K562 (cell line): ENCODE data around the gene CCND3. TPM values are rescaled to one million over a fixed set of nuclear protein-coding genes. Genes with fewer than 3 reads are reported as not detected.

Experiments
- CREM ChIP-seq: IDR thresholded peaks from 2 replicates; pipeline ENCODE4 v1.6.1; 2014; ENCODE audit warnings: antibody characterized with exemption, low read depth
- FOXA1 ChIP-seq: fragments of 450-650 bp; IDR thresholded peaks from 2 replicates; pipeline ENCODE4 v1.6.1; 2016; ENCODE audit warnings: mild to moderate bottlenecking, borderline replicate concordance
- HNRNPK ChIP-seq: fragments of 200-400 bp; formaldehyde crosslinking; IDR thresholded peaks from one replicate; pipeline ENCODE4 v1.6.1; 2018; ENCODE audit warnings: mild to moderate bottlenecking, low read depth, low read length; ENCODE audit not compliant: poor library complexity, severe bottlenecking
- MTA3 ChIP-seq: fragments of 450-650 bp; formaldehyde crosslinking; IDR thresholded peaks from 2 replicates; pipeline ENCODE4 v1.6.1; 2017; ENCODE audit warnings: mild to moderate bottlenecking, borderline replicate concordance
- NFE2L1 ChIP-seq: fragments of 450-650 bp; IDR thresholded peaks from 2 replicates; pipeline ENCODE4 v1.6.1; 2016; ENCODE audit warnings: missing genetic modification characterization, low read depth, mild to moderate bottlenecking, missing compliant biosample characterization, moderate library complexity, borderline replicate concordance
- RBFOX2 ChIP-seq: fragments of 200-400 bp; formaldehyde crosslinking; IDR thresholded peaks from 2 replicates; pipeline ENCODE4 v1.6.1; 2017; ENCODE audit warnings: low read depth, mild to moderate bottlenecking, low read length, moderate library complexity
- RBM34 ChIP-seq: fragments of 200-400 bp; formaldehyde crosslinking; IDR thresholded peaks from 2 replicates; pipeline ENCODE4 v1.6.1; 2018; ENCODE audit warnings: low read length, borderline replicate concordance; ENCODE audit not compliant: insufficient read depth
- SETDB1 ChIP-seq: IDR thresholded peaks from one replicate; pipeline ENCODE4 v1.6.1; 2012; ENCODE audit warnings: low read length, control low read depth, inconsistent platforms
- TRIM28 ChIP-seq: fragments of 450-650 bp; IDR thresholded peaks from 2 replicates; pipeline ENCODE4 v1.6.1; 2017
- ZBTB49 ChIP-seq: sonication (generic); formaldehyde crosslinking; IDR thresholded peaks from 2 replicates; pipeline ENCODE4 v1.8.0; 2022; ENCODE audit warnings: missing genetic modification reagents, mild to moderate bottlenecking, borderline replicate concordance
- ZFP30 ChIP-seq: fragments of 250-450 bp; sonication (Bioruptor Pico); IDR thresholded peaks from 2 replicates; pipeline ENCODE4 v1.8.0; 2022; ENCODE audit warnings: moderate library complexity, mild to moderate bottlenecking, inconsistent platforms, borderline replicate concordance
- ZKSCAN3 ChIP-seq: fragments of 250-450 bp; sonication (Bioruptor Pico); IDR thresholded peaks from 2 replicates; pipeline ENCODE4 v1.4.0; 2020
- ZNF165 ChIP-seq: fragments of 250-450 bp; sonication (Bioruptor Pico); IDR thresholded peaks from 2 replicates; pipeline ENCODE4 v1.4.0; 2020; ENCODE audit warnings: borderline replicate concordance
- ZNF253 ChIP-seq: fragments of 250-450 bp; sonication (Bioruptor Pico); conservative IDR thresholded peaks from 2 replicates; pipeline ENCODE4 v1.6.1; 2021; ENCODE audit warnings: mild to moderate bottlenecking
- ZNF384 ChIP-seq: IDR thresholded peaks from 2 replicates; pipeline ENCODE4 v1.6.1; 2012; ENCODE audit warnings: low read depth, low read length, improper control_type of control experiment
- polyA plus RNA-seq, 8 experiments: library from polyadenylated mRNA; depleted of rRNA in 4 of 8; stranded (reverse) in 5 of 8; unstranded in 3 of 8; fragments of >200 nt; fragmentation: Nextera tagmentation in 2 of 8; fragmentation: Illumina TruSeq in 1 of 8; extraction: Ambion mirVana in 2 of 8; extraction: Trizol in 1 of 8; gene quantifications; 2 replicates each; pipeline versions ENCODE4 v1.2.1 to v1.2.3, GENCODE V29; 2011 to 2014; ENCODE audit warnings: inconsistent platforms in 1 of 8, missing spikeins in 1 of 8
- total RNA-seq, 7 experiments: library from RNA; depleted of rRNA in 6 of 7; stranded (reverse); fragments of >200 nt in 6 of 7; fragmentation: Illumina TruSeq in 2 of 7; extraction: Trizol in 2 of 7; gene quantifications; 2 replicates each; pipeline versions ENCODE4 v1.2.1 to v1.2.3, GENCODE V29; 2011 to 2021; ENCODE audit warnings: low replicate concordance in 1 of 7
- TF ChIP-seq, protein P1 (sequence below): fragments of 450-650 bp; IDR thresholded peaks from 2 replicates; pipeline ENCODE4 v1.7.0; 2016; ENCODE audit warnings: borderline replicate concordance

CCND3 gene
- total and polyA plus RNA-seq, 9 of the 15 experiments (the other 6 are each of a cell fraction or from before 2014, with no cell fraction given), result 21.5 to 204 (median 97.4) TPM

DNA sequence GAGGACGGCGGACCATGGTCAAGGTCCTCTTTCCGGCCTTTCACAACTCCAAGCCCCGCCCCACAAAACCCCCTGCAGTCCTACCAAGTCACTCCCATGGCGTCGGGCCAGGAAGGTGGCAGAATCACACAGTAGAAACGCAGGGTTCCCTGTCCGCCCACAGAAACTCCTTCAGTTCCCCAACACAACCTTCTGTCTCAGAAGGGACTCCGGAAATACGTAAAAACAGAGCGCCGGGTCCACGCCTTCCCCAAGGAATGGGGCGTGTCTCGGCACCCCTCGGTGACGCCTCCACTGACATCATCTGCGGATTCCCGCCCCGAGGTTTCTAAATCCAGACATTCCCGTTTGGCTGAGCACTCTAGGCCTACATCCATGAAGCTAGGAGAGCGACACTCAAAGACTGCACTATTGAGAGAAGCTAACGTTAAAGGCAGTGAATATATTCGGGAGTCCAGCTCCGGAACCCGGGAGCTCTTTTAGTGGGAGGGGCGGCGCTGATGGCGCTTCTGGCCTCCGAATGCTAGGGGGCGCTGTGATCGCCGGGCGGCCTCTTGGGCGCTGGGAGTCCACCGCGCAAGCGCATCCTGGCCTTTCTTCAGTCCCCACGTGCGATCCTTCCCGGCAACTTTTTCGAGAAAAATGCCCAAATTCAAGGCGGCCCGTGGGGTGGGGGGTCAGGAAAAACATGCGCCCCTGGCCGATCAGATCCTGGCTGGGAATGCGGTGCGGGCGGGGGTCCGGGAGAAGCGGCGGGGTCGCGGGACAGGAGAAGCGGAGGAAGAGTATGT, 20.5 kb downstream of the CCND3 start, which contains the start of the genes BYSL and MED20 (continued):
- TF ChIP-seq ZBTB49 (CRISPR knock-in tag), result 0 out of 2 replicates have a peak, but pooled peaks have one; percentile 15
- peak; percentile 76; the same call in 1 of the 2 replicates for TF ChIP-seq MTA3
- peak; percentile 91 for TF ChIP-seq RBFOX2
- TF ChIP-seq NFE2L1 (tag), result no peak
- TF ChIP-seq, protein P1, sequence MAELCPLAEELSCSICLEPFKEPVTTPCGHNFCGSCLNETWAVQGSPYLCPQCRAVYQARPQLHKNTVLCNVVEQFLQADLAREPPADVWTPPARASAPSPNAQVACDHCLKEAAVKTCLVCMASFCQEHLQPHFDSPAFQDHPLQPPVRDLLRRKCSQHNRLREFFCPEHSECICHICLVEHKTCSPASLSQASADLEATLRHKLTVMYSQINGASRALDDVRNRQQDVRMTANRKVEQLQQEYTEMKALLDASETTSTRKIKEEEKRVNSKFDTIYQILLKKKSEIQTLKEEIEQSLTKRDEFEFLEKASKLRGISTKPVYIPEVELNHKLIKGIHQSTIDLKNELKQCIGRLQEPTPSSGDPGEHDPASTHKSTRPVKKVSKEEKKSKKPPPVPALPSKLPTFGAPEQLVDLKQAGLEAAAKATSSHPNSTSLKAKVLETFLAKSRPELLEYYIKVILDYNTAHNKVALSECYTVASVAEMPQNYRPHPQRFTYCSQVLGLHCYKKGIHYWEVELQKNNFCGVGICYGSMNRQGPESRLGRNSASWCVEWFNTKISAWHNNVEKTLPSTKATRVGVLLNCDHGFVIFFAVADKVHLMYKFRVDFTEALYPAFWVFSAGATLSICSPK, result no peak
- no peak for TF ChIP-seq ZFP30
- no peak for TF ChIP-seq SETDB1
- no peak for TF ChIP-seq RBM34
- TF ChIP-seq FOXA1, result no peak
- TF ChIP-seq ZKSCAN3 (CRISPR knock-in tag), result no peak
- peak; percentile 99 for TF ChIP-seq CREM
- TF ChIP-seq ZNF165 (CRISPR knock-in tag), result no peak
- no peak for TF ChIP-seq ZNF384
- TF ChIP-seq ZNF253 (CRISPR knock-in tag), result no peak
- TF ChIP-seq TRIM28, result no peak
- TF ChIP-seq HNRNPK, result no peak
